ENCODE results near the gene FGB.

Gene FGB

DNA sequence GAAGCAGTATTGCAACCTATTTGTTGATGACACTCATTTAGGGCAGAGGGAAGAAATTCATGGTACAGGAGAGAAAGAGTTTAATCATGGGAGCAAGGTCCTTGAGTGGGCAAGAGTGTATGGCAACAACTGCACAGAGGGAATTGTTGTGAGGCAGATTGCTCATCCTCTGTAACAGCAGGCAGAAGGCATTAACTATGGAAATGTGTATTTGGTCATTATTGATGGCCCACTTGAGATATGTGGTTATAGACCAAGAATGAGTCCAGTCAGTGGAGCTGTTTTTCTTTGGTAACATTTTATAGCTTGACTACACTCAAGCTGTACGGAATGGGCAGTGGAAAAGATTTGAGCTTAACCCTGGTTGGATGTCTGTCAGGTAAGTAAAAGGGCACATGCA is 28.5 kb upstream of the FGB start:
- DNase-seq (ENCODE audit: insufficient read length, low spot score): no peak
- TF ChIP-seq POU2F2 (IDR thresholded peaks at IDR 0.05; ENCODE audit: low read depth, low read length): no peak
- no peak for TF ChIP-seq SPI1 (IDR thresholded peaks at IDR 0.05; ENCODE audit: low read depth, low read length)
- no peak for TF ChIP-seq TAF1 (IDR thresholded peaks at IDR 0.05; ENCODE audit: low read depth, low read length)
- TF ChIP-seq POLR2A (IDR thresholded peaks at IDR 0.05; ENCODE audit: low read depth, low read length): no peak
- no peak for TF ChIP-seq PAX5 (IDR thresholded peaks at IDR 0.05; ENCODE audit: insufficient read depth, low read length, severe bottlenecking)
- TF ChIP-seq POLR2AphosphoS5 (IDR thresholded peaks at IDR 0.05; ENCODE audit: low read depth, low read length): no peak
- FAIRE-seq: peak; percentile 35

DNA sequence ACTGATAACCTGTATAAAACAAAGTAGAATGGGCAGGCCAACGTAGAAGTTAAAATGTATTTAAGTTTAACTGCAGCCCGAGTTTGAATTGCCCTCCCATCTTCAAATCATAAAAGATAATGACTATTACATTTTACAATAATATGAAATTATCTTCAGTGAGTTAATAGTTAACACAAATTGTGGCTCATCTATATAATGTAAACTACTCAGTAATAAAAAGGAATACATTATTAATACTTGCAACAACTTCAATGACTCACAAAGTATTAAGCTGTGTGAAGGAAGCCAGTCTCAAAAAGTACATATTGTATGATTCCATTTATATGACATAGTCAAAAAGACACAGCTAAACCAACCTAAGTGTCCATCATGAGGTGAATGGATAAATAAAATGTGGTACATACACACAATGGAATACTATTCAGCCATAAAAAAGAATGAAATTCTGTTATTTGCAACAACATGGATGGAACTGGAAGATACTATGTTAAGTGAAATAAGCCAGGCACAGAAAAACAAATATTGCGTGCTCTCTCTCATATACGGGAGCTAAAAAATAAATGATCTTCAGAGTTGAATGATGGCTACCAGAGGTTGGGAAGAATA is 20.4 kb upstream of the FGB start:
- DNase-seq (ENCODE audit: insufficient read length, low spot score) (no peak), FAIRE-seq (no peak)
- no peak for TF ChIP-seq SPI1 (IDR thresholded peaks at IDR 0.05; ENCODE audit: low read depth, low read length)
- no peak for TF ChIP-seq PAX5 (IDR thresholded peaks at IDR 0.05; ENCODE audit: insufficient read depth, low read length, severe bottlenecking)
- TF ChIP-seq POLR2AphosphoS5 (IDR thresholded peaks at IDR 0.05; ENCODE audit: low read depth, low read length): no peak
- TF ChIP-seq POLR2A (IDR thresholded peaks at IDR 0.05; ENCODE audit: low read depth, low read length): no peak
- no peak for TF ChIP-seq TAF1 (IDR thresholded peaks at IDR 0.05; ENCODE audit: low read depth, low read length)

DNA sequence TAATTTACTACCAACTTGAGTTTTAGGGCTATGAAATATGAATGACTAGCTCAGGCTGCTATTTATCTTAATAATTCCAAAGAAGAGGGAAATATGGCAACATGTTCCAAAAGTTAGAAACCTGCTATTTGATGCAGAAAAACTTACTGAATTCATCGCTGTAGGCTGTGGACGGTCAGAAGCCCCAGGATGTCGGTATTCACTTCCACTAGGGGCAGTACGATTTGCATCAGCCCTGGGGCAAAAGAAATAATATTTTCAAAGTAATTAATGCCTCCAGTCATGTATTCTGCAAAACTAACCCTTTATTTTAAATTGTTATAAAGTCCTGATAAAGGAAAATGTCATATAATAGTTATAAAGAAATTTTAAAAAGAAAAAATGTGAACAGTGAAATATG is 17.1 kb upstream of the FGB start:
- FAIRE-seq (no peak), DNase-seq (ENCODE audit: insufficient read length, low spot score) (no peak)
- no peak for TF ChIP-seq POLR2AphosphoS5 (IDR thresholded peaks at IDR 0.05; ENCODE audit: low read depth, low read length)
- TF ChIP-seq POU2F2 (IDR thresholded peaks at IDR 0.05; ENCODE audit: low read depth, low read length): no peak
- no peak for TF ChIP-seq SPI1 (IDR thresholded peaks at IDR 0.05; ENCODE audit: low read depth, low read length)
- no peak for TF ChIP-seq TAF1 (IDR thresholded peaks at IDR 0.05; ENCODE audit: low read depth, low read length)
- no peak for TF ChIP-seq POLR2A (IDR thresholded peaks at IDR 0.05; ENCODE audit: low read depth, low read length)
- TF ChIP-seq PAX5 (IDR thresholded peaks at IDR 0.05; ENCODE audit: insufficient read depth, low read length, severe bottlenecking): no peak

DNA sequence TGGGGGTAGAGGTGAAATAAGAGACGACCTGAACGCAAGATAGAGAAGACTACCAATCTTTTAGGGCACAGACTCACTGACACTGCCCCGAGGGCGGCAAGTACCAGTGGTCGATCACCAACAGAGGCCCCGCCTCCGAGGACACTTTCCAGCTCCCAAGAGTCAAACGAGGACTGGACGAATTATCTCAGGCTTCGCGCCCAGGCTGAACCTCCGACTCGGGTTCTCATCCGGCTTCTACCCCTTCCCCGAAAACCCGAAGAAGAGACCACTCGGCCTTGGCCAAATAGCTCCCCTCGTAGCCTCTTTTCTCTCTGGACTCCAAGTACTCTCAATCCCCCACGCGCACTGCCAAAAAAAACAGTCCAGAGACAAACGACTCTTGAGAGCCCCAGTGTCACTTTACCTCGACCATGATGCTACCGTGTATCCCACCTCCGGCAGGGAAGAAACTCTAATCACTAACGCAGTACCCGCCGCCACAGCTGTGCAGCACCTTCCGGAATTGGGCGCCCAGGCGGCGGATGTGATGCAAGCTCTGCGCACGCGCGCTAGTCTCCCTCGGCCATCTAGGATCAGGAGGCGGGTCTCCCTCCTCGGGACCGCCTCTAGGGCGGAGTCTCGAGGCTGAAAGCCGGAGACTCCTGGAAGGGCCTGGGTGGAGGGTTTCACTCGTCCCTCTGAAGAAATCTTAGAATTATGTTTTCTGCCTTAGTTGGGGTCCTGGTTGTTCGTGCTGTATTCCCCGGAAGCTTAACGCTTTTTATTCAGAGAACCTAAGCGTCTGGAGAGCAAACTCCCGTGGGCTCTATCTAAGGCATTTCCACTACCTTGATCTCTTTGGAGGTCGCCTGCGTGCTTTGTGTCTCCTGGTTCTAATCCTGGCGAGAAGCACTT is 12.7 kb upstream of the FGB start, which contains the start of gene PLRG1:
PLRG1 (minus strand) TSS at position 507 of the 897 bp plus-strand sequence; CDS start at position 415, 92 bp downstream.
- peak; percentile 39; the same call in 1 of the 2 replicates for TF ChIP-seq POU2F2 (IDR thresholded peaks at IDR 0.05; ENCODE audit: low read depth, low read length)
- peak; percentile 86 for TF ChIP-seq POLR2A (IDR thresholded peaks at IDR 0.05; ENCODE audit: low read depth, low read length)
- TF ChIP-seq PAX5 (IDR thresholded peaks at IDR 0.05; ENCODE audit: insufficient read depth, low read length, severe bottlenecking): no peak
- TF ChIP-seq POLR2AphosphoS5 (IDR thresholded peaks at IDR 0.05; ENCODE audit: low read depth, low read length): peak; percentile 78
- peak; percentile 59; the same call in 1 of the 2 replicates for TF ChIP-seq TAF1 (IDR thresholded peaks at IDR 0.05; ENCODE audit: low read depth, low read length)
- FAIRE-seq (peak; percentile 98), DNase-seq (ENCODE audit: insufficient read length, low spot score) (peak; percentile 61)

DNA sequence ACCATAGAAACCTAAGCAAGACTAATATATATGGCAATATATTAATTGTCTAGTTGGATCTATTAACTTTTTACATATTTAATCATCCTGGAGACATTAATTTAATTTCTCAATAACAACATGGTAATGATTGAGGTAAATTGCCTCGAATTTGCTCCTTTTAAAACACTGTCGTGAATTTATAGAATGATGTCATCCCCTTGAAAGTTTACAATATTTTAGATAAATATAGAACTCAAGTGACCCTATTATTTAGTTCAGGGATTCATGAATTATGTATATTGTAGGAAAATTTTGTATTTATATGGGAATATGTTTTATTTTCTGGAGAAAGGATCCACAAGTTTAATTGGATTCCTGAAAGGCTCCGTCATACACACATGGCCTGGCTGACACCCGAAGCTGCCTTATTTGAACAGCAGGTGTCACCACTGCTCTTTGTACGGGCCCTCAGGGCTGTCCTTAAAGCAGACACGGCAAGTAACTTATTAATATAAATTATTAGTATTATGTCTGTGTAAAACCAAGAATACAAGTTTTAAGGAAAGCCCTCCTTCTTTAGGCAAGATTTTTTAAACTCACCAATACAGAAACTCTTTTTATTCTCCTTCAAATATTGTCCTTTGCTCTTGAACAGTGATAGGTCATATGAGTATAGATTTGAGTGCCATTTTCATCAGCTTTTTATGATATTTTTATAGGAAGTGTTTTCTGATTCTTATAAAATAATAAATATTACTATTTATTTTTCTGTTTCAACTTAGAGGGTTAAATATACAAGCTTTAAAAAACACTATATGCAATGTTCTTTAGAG is 10.7 kb upstream of the FGB start:
- FAIRE-seq (peak; percentile 76), DNase-seq (ENCODE audit: insufficient read length, low spot score) (peak; percentile 25)
- TF ChIP-seq SPI1 (IDR thresholded peaks at IDR 0.05; ENCODE audit: low read depth, low read length) (no peak), PAX5 (IDR thresholded peaks at IDR 0.05; ENCODE audit: insufficient read depth, low read length, severe bottlenecking) (no peak), POU2F2 (IDR thresholded peaks at IDR 0.05; ENCODE audit: low read depth, low read length) (no peak), POLR2AphosphoS5 (IDR thresholded peaks at IDR 0.05; ENCODE audit: low read depth, low read length) (no peak), POLR2A (IDR thresholded peaks at IDR 0.05; ENCODE audit: low read depth, low read length) (no peak), TAF1 (IDR thresholded peaks at IDR 0.05; ENCODE audit: low read depth, low read length) (no peak)

DNA sequence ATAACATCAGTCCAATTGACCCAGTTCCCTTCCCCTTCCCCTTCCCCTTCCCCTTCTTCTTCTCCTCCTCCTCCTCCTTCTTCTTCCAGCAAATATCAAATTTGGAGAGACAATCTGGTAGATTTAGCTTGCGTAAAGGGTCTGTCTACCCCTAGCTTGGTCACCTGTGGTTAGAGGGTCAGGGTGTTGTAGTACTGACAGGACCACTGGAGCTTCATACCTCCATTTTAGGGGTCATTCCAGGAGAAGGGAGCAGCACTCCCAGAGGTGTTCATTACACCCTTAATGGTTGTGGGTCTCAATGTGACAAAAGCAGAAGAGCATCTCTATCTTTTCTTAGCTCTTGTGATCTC is 3.7 kb upstream of the FGB start:
- TF ChIP-seq TAF1 (IDR thresholded peaks at IDR 0.05; ENCODE audit: low read depth, low read length) (no peak), PAX5 (IDR thresholded peaks at IDR 0.05; ENCODE audit: insufficient read depth, low read length, severe bottlenecking) (no peak), POLR2A (IDR thresholded peaks at IDR 0.05; ENCODE audit: low read depth, low read length) (no peak), POLR2AphosphoS5 (IDR thresholded peaks at IDR 0.05; ENCODE audit: low read depth, low read length) (no peak)
- no peak for DNase-seq (ENCODE audit: insufficient read length, low spot score)
- no peak for FAIRE-seq

DNA sequence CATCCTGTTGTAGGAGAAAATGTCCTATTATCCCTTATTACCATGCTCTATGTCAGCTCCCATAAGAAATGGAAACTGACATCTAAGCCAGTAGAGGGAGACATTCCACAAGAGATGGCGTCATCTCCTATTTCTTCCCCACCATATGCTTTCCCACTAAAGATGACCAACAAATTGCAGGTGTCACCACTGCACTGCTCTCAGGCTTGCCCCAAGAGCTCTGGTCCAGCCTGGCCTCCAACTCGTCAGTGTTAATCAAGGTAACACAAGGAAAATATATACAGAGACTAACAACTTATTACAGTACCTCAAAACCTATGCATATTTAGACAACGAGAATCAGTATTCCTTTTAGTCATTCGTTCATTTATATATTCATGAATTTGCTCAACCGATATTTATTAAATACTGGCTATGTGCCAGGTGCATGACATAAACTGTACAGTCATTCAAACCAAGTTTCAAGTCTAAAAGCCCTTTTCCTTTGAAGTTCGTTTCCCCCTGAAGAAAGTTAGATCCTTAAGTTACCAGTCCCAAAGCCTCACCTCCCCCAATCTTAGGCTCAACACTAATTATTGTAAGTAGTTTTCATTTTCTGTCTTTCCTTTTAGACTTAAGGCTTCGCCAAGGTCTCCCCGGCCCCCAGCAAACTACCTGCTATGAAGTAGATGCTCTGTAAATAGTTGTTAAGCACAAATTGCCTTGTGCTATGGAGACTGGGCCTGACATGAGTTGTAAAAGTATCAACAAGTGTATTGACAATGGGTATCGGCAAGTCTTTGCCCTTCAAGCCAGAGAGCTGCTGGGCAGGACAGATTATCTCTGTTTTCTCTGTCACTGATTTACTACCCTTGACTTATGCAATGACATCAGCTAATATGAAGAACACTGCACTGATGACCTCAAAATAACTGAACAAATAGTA is 3.1 kb upstream of the FGB start:
- FAIRE-seq (peak; percentile 84), DNase-seq (ENCODE audit: insufficient read length, low spot score) (peak; percentile 2)
- TF ChIP-seq TAF1 (IDR thresholded peaks at IDR 0.05; ENCODE audit: low read depth, low read length) (no peak), POLR2AphosphoS5 (IDR thresholded peaks at IDR 0.05; ENCODE audit: low read depth, low read length) (no peak), PAX5 (IDR thresholded peaks at IDR 0.05; ENCODE audit: insufficient read depth, low read length, severe bottlenecking) (no peak), POLR2A (IDR thresholded peaks at IDR 0.05; ENCODE audit: low read depth, low read length) (no peak)

DNA sequence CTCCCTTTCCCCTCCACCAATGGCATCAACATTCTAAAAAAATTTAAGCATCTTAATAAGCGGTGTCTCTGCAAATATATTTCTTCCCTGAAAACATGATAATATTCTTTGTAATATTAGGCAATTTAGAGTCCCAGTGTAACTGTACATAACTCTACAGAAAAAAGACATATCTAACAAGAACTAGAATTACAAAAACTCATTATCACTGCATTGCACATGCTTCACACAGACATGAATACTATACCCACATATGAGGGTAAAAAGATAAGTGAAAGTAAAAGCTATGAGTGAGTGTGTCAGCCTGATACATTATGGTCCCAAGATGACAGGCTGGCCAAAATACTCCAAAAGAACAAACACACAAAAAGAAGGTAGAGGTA is 2.4 kb upstream of the FGB start:
- FAIRE-seq (no peak), DNase-seq (ENCODE audit: insufficient read length, low spot score) (no peak)
- TF ChIP-seq TAF1 (IDR thresholded peaks at IDR 0.05; ENCODE audit: low read depth, low read length) (no peak), POU2F2 (IDR thresholded peaks at IDR 0.05; ENCODE audit: low read depth, low read length) (no peak), PAX5 (IDR thresholded peaks at IDR 0.05; ENCODE audit: insufficient read depth, low read length, severe bottlenecking) (no peak)
